GM12878 (cell line): ENCODE data around the gene KIF21A. TPM values are rescaled to one million over a fixed set of nuclear protein-coding genes. Genes with fewer than 3 reads are reported as not detected.

Experiments
- ATAC-seq: fragments of 200-7000 bp; cut with Tn5 transposase; 3 replicates; pipeline ENCODE4 v1.9.1; 2020; ENCODE audit warnings: mild to moderate bottlenecking, moderate library complexity
- BruUV-seq: library from RNA; stranded (reverse); fragments of 400-500 nt; replicated peaks from 2 replicates; lab custom pipeline; 2021; lab: Mats Ljungman, UMichigan
- CTCF ChIA-PET: fragments of 300-600 bp; sonication (Branson Sonifier 250); formaldehyde crosslinking; extraction: SDS; loops from one replicate; lab custom pipeline; 2021; ENCODE audit warnings: inconsistent platforms; lab: Yijun Ruan, JAX
- POLR2A ChIA-PET: fragments of 350-600 bp; formaldehyde crosslinking; extraction: SDS; loops from one replicate; lab custom pipeline; 2021; ENCODE audit warnings: inconsistent platforms; lab: Charles Lee
- RAD21 ChIA-PET: fragments of 300-600 bp; sonication (Branson Sonifier 250); formaldehyde crosslinking; loops from one replicate; lab custom pipeline; 2023; ENCODE audit warnings: antibody characterized with exemption; ENCODE audit not compliant: unreplicated experiment; lab: Charles Lee
- SMC1A ChIA-PET: fragments of 300-600 bp; sonication (Branson Sonifier 250); formaldehyde crosslinking; loops from one replicate; lab custom pipeline; 2023; ENCODE audit not compliant: unreplicated experiment, uncharacterized antibody; lab: Charles Lee
- DNase-seq: peaks from one replicate; pipeline ENCODE4 v3.0.0-alpha.2; 2011; ENCODE audit warnings: low read depth, low spot score
- FAIRE-seq: peaks from 3 replicates; lab custom pipeline; 2011; peaks lifted over from hg19 to GRCh38; lab: Jason Lieb, UNC
- H2AFZ ChIP-seq: 2 replicates; pipeline ENCODE4 v1.6.0; 2011; ENCODE audit warnings: low read depth, low read length, control low read depth; ENCODE audit not compliant: control insufficient read depth
- H3K27ac ChIP-seq: 2 replicates; pipeline ENCODE4 v1.5.1; 2011; ENCODE audit warnings: control low read depth; ENCODE audit not compliant: control insufficient read depth, insufficient read depth
- H3K27me3 ChIP-seq, 2 experiments: replicated peaks in 1 of 2; 2 replicates each; pipeline versions ENCODE4 v1.6.0 to v1.6.1; 2011; ENCODE audit warnings: low read length in 1 of 2; ENCODE audit not compliant: control insufficient read depth in 2 of 2, insufficient read depth in 2 of 2
- H3K36me3 ChIP-seq, 2 experiments: 2 replicates each; pipeline ENCODE4 v1.5.1; 2011; ENCODE audit warnings: low read length in 1 of 2; ENCODE audit not compliant: control insufficient read depth in 2 of 2, insufficient read depth in 2 of 2
- H3K4me1 ChIP-seq: 2 replicates; pipeline ENCODE4 v1.6.1; 2011; ENCODE audit warnings: mild to moderate bottlenecking, low read length, moderate library complexity, mixed read lengths; ENCODE audit not compliant: control insufficient read depth, insufficient read depth
- H3K4me2 ChIP-seq: 2 replicates; pipeline ENCODE4 v1.6.0; 2011; ENCODE audit warnings: control low read depth; ENCODE audit not compliant: control insufficient read depth, insufficient read depth
- H3K4me3 ChIP-seq: fragments of 200-600 bp; sonication (generic); 2 replicates; pipeline ENCODE4 v1.5.1; 2016
- H3K79me2 ChIP-seq: 2 replicates; pipeline ENCODE4 v1.6.0; 2011; ENCODE audit warnings: low read length; ENCODE audit not compliant: control insufficient read depth, insufficient read depth
- H3K9ac ChIP-seq: 2 replicates; pipeline ENCODE4 v1.8.0; 2011; ENCODE audit warnings: low read length, control low read depth, mixed read lengths; ENCODE audit not compliant: control insufficient read depth, insufficient read depth
- H3K9me3 ChIP-seq: replicated peaks from 3 replicates; pipeline ENCODE4 v1.5.1; 2011; ENCODE audit warnings: mild to moderate bottlenecking, low read length; ENCODE audit not compliant: control insufficient read depth, insufficient read depth
- H4K20me1 ChIP-seq: 2 replicates; pipeline ENCODE4 v1.6.0; 2011; ENCODE audit not compliant: control insufficient read depth, insufficient read depth
- BCLAF1 ChIP-seq: fragments of 450-650 bp; IDR thresholded peaks from 2 replicates; pipeline ENCODE4 v1.6.1; 2017; ENCODE audit warnings: antibody characterized with exemption, mild to moderate bottlenecking, moderate library complexity
- EZH2 ChIP-seq: IDR thresholded peaks from 2 replicates; pipeline ENCODE4 v1.6.1; 2012; ENCODE audit warnings: low read depth, mild to moderate bottlenecking, control low read depth, inconsistent platforms, low read length, borderline replicate concordance; ENCODE audit not compliant: control insufficient read depth
- HCFC1 ChIP-seq: fragments of 150-350 bp; IDR thresholded peaks from 2 replicates; pipeline ENCODE4 v1.6.1; 2014; ENCODE audit warnings: low read length
- MYB ChIP-seq: fragments of 150-350 bp; IDR thresholded peaks from 2 replicates; pipeline ENCODE4 v1.6.1; 2014; ENCODE audit warnings: mild to moderate bottlenecking, low read depth, low read length, borderline replicate concordance
- NFXL1 ChIP-seq: fragments of 450-650 bp; IDR thresholded peaks from 2 replicates; pipeline ENCODE4 v1.6.1; 2017; ENCODE audit warnings: antibody characterized with exemption, mild to moderate bottlenecking, borderline replicate concordance
- NFYB ChIP-seq: IDR thresholded peaks from 2 replicates; pipeline ENCODE4 v1.6.1; 2011; ENCODE audit warnings: low read depth, mild to moderate bottlenecking, low read length, improper control_type of control experiment, moderate library complexity; ENCODE audit not compliant: insufficient read depth
- RAD21 ChIP-seq: IDR thresholded peaks from 2 replicates; pipeline ENCODE4 v1.6.1; 2011; ENCODE audit warnings: mild to moderate bottlenecking, low read depth, low read length, moderate library complexity; ENCODE audit not compliant: insufficient read depth
- SKIL ChIP-seq: fragments of 450-650 bp; IDR thresholded peaks from 2 replicates; pipeline ENCODE4 v1.6.1; 2017; ENCODE audit warnings: mild to moderate bottlenecking, low read depth, inconsistent platforms; ENCODE audit not compliant: poor library complexity, severe bottlenecking
- SMAD5 ChIP-seq: IDR thresholded peaks from 2 replicates; pipeline ENCODE4 v1.6.1; 2016; ENCODE audit warnings: antibody characterized with exemption, low read depth
- SMC3 ChIP-seq: IDR thresholded peaks from 2 replicates; pipeline ENCODE4 v1.6.1; 2011; ENCODE audit warnings: low read length, improper control_type of control experiment, borderline replicate concordance
- SP1 ChIP-seq: IDR thresholded peaks from one replicate; pipeline ENCODE4 v1.6.1; 2011; ENCODE audit warnings: low read depth, low read length
- SPI1 ChIP-seq: IDR thresholded peaks from 2 replicates; pipeline ENCODE4 v1.6.1; 2011; ENCODE audit warnings: low read depth, mild to moderate bottlenecking, low read length, moderate library complexity, borderline replicate concordance; ENCODE audit not compliant: insufficient read depth
- STAT3 ChIP-seq: IDR thresholded peaks from 2 replicates; pipeline ENCODE4 v1.6.1; 2011; ENCODE audit warnings: low read depth, low read length, improper control_type of control experiment
- TARDBP ChIP-seq: IDR thresholded peaks from 2 replicates; pipeline ENCODE4 v1.6.1; 2016; ENCODE audit warnings: borderline replicate concordance
- WGBS: methylation state at CpG from one replicate; pipeline ENCODE4 v1.1.6; 2016; ENCODE audit warnings: low lambda C conversion rate; ENCODE audit not compliant: insufficient replicate concordance, insufficient coverage; ENCODE audit errors: missing lambda C conversion rate; 5-methylcytosine and 5-hydroxymethylcytosine counted together
- in situ Hi-C: fragments of 300-500 bp; cut with MboI; formaldehyde crosslinking; loops from 9 replicates; pipeline ENCODE4 v1.14.3; 2018; ENCODE audit warnings: mixed read lengths
- intact Hi-C: fragments of 100-400 bp; cut with micrococcal nuclease; formaldehyde crosslinking; loops from one replicate; pipeline ENCODE4 v1.14.2; 2022; ENCODE audit not compliant: unreplicated experiment
- polyA plus RNA-seq, 11 experiments: library from polyadenylated mRNA; depleted of rRNA in 4 of 11; unstranded in 6 of 11; stranded (reverse) in 5 of 11; fragments of >200 nt; fragmentation: Nextera tagmentation in 4 of 11; fragmentation: Illumina TruSeq in 1 of 11; extraction: Ambion mirVana in 4 of 11; extraction: Trizol in 1 of 11; gene quantifications; 1 replicate in 1 of 11; 2 replicates in 10 of 11; pipeline versions ENCODE4 v1.2.1 to v1.2.3, GENCODE V29; 2011 to 2016; ENCODE audit warnings: inconsistent platforms in 2 of 11, missing spikeins in 2 of 11, low read depth in 1 of 11
- total RNA-seq, 4 experiments: library from RNA; depleted of rRNA in 3 of 4; stranded (reverse); fragments of >200 nt in 3 of 4; fragmentation: Illumina TruSeq in 1 of 4; extraction: Trizol in 1 of 4; gene quantifications; 2 replicates each; pipeline versions ENCODE4 v1.2.1 to v1.2.3, GENCODE V29; 2013 to 2021

KIF21A gene
- total and polyA plus RNA-seq, 10 of the 15 experiments (the other 5 are each of a cell fraction or from before 2014, with no cell fraction given): 21.3 to 42.1 (median 24.5) TPM

- H3K4me1 ChIP-seq: no peaks in the 10 kb centered on the region
Measured at GRCh38 chr12:39395866-39396265, 47.1 kb downstream of the KIF21A start.

More at GRCh38 chr12:39395866-39396265, 47.1 kb downstream of the KIF21A start:
- no peak overlapping the region for H3K27ac ChIP-seq
- no peaks in the 10 kb centered on the region for H4K20me1 ChIP-seq
- SMC1A ChIA-PET: no interaction called here
- no peaks in the 10 kb centered on the region for H3K27me3 ChIP-seq
- no peaks in the 10 kb centered on the region for H3K9me3 ChIP-seq
- H3K79me2 ChIP-seq: no peaks in the 10 kb centered on the region; the same call in 1 of the 2 replicates
- no peak overlapping the region for H3K4me2 ChIP-seq
- CTCF ChIA-PET: no interaction called here
- H3K4me3 ChIP-seq: no peak overlapping the region
- ATAC-seq: no peak
- no peaks in the 10 kb centered on the region; a peak in 1 of 4 replicates for H3K36me3 ChIP-seq
- no peak for DNase-seq
- WGBS: 80% methylated on average over 5 of the region's 6 CpGs
- no TSS peak for BruUV-seq
- TF ChIP-seq TARDBP: no peak
- TF ChIP-seq MYB: no peak
- TF ChIP-seq SP1: no peak
- no peak for TF ChIP-seq SPI1
- no peak for TF ChIP-seq BCLAF1
- no peak for TF ChIP-seq RAD21
- TF ChIP-seq NFYB: no peak
- no peak for TF ChIP-seq SMC3
- no peak for TF ChIP-seq SKIL
- TF ChIP-seq HCFC1: no peak
- no peak for TF ChIP-seq EZH2
- no peak for TF ChIP-seq STAT3
- no peak for TF ChIP-seq SMAD5
- no peak for TF ChIP-seq NFXL1
- in situ Hi-C loops: no loop called here
- intact Hi-C loops: no loop called here
- RAD21 ChIA-PET: no interaction called here
- no peak for FAIRE-seq
- H3K9ac ChIP-seq: no peak overlapping the region
- POLR2A ChIA-PET: no interaction called here
- no peak overlapping the region for H2AFZ ChIP-seq
